ENCODE measurements around the gene TYRO3.

DNA sequence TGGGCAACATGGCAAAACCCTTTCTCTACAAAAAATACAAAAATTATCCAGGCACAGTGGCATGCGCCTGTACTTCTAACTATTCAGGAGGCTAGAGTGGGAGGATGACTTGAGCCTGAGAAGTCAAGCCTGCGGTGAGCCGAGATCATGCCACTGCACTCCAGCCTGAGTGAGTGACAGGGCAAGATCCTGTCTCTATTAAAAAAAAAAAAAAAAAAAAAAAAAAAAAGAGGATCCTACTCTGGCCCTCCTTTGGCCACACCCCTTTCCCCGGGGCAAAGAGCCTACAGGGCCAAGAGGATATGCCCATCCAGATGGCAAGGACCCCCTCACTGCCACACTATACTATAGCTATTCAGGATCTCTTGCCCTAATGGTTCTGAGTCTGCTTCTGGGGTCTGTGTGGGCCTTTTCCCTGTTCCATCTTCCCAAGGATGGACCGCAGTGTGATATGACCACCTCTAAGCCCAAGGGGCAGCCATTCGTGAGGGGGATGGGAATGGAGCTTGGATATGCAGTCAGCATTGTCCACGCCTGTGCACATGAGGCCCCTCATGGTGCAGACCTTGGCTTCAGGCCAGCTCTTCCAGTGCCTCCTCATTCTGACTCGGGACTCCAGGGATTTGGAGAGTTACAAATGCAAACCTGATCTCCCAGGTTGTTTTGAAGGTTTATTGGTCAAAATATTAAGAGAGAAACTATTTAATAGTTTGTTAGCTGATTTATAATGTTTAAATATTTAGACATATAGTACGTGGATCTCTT, 7.3 kb downstream of the TYRO3 start:
- TF ChIP-seq, protein P1, sequence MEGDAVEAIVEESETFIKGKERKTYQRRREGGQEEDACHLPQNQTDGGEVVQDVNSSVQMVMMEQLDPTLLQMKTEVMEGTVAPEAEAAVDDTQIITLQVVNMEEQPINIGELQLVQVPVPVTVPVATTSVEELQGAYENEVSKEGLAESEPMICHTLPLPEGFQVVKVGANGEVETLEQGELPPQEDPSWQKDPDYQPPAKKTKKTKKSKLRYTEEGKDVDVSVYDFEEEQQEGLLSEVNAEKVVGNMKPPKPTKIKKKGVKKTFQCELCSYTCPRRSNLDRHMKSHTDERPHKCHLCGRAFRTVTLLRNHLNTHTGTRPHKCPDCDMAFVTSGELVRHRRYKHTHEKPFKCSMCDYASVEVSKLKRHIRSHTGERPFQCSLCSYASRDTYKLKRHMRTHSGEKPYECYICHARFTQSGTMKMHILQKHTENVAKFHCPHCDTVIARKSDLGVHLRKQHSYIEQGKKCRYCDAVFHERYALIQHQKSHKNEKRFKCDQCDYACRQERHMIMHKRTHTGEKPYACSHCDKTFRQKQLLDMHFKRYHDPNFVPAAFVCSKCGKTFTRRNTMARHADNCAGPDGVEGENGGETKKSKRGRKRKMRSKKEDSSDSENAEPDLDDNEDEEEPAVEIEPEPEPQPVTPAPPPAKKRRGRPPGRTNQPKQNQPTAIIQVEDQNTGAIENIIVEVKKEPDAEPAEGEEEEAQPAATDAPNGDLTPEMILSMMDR (conservative IDR thresholded peaks at IDR 0.05), result no peak
- TF ChIP-seq EZH2 (IDR thresholded peaks at IDR 0.05; ENCODE audit: low read depth), result no peak
